Heart left ventricle (tissue), 16 donors: ENCODE measurements around the gene LYZL6. TPM values are rescaled to one million over a fixed set of nuclear protein-coding genes. Genes with fewer than 3 reads are reported as not detected.
"Not testable (repeated sequence)": the region's sequence is repeated elsewhere in the genome, so short reads cannot be mapped to it uniquely, and the experiment has no call there.

ENCODE experiments used
- ATAC-seq, 4 donors: fragments of 200-7000 bp; cut with Tn5 transposase; one replicate each; pipeline ENCODE4 v1.9.1; 2020 to 2022; ENCODE audit warnings: moderate library complexity in 4 of 4, mild to moderate bottlenecking in 3 of 4, moderate number of reproducible peaks in 1 of 4
- DNase-seq, 5 donors: peaks; one replicate each; pipeline ENCODE4 v3.0.0-alpha.2; 2020
- H3K27ac ChIP-seq, 12 donors: fragments of 200-600 bp; sonication (generic) in 4 of 12; one replicate each; pipeline versions ENCODE4 v1.5.0 to v1.8.0; 2016 to 2022; ENCODE audit warnings: mild to moderate bottlenecking in 2 of 12
- H3K27me3 ChIP-seq, 9 donors: fragments of 200-600 bp; sonication (generic) in 2 of 9; one replicate each; pipeline versions ENCODE4 v1.5.1 to v1.8.0; 2016 to 2022; ENCODE audit warnings: mild to moderate bottlenecking in 3 of 9
- H3K36me3 ChIP-seq, 9 donors: fragments of 200-600 bp; sonication (generic) in 2 of 9; one replicate each; pipeline versions ENCODE4 v1.5.0 to v1.8.0; 2018 to 2022; ENCODE audit warnings: mild to moderate bottlenecking in 2 of 9
- H3K4me1 ChIP-seq, 12 donors: fragments of 200-600 bp; sonication (generic) in 4 of 12; one replicate each; pipeline versions ENCODE4 v1.5.0 to v1.8.0; 2016 to 2022; ENCODE audit warnings: mild to moderate bottlenecking in 3 of 12
- H3K4me3 ChIP-seq, 12 donors: fragments of 200-600 bp; sonication (generic) in 4 of 12; one replicate each; pipeline versions ENCODE4 v1.5.0 to v1.8.0; 2017 to 2022; ENCODE audit warnings: mild to moderate bottlenecking in 9 of 12, moderate library complexity in 4 of 12
- H3K9me3 ChIP-seq, 12 donors: fragments of 200-600 bp; sonication (generic) in 4 of 12; one replicate each; pipeline versions ENCODE4 v1.5.0 to v1.8.0; 2016 to 2022; ENCODE audit warnings: mild to moderate bottlenecking in 1 of 12
- POLR2A ChIP-seq, 2 donors: fragments of 450-650 bp; IDR thresholded peaks; one replicate each; pipeline ENCODE4 v1.6.1; 2017; ENCODE audit warnings: antibody characterized with exemption in 2 of 2, mild to moderate bottlenecking in 2 of 2, moderate library complexity in 2 of 2
- WGBS, 4 donors: extraction: QIAGEN DNeasy Blood & Tissue Kit in 2 of 4; methylation state at CpG; one replicate each; pipeline versions ENCODE4 v1.1.5 to v1.1.7; 2013 to 2018; 5-methylcytosine and 5-hydroxymethylcytosine counted together
- intact Hi-C, 10 donors: fragments of 100-400 bp; cut with DNase I; formaldehyde crosslinking; loops; one replicate each; pipeline versions ENCODE4 v1.11.1 to v1.14.2; 2022
- polyA plus RNA-seq, 2 donors: library from polyadenylated mRNA; stranded (reverse); fragments of 200-250 nt; gene quantifications; one replicate each; pipeline ENCODE4 v1.2.3, GENCODE V29; 2013
- total RNA-seq, 9 donors: library from RNA; depleted of rRNA in 2 of 9; stranded (reverse); fragments of >200 nt in 2 of 9; fragmentation: NEBNext Ultra II Directional in 3 of 9; extraction: Animal tissue kit (Norgen Biotek cat#: 25700) in 3 of 9; gene quantifications; one replicate each; pipeline versions ENCODE4 v1.1.0 to v1.2.4, GENCODE V29; 2016 to 2023
- TF ChIP-seq, protein P1 (sequence below), 12 donors: fragments of 200-600 bp; sonication (generic) in 4 of 12; IDR thresholded peaks; one replicate each; pipeline versions ENCODE4 v1.5.0 to v1.8.0; 2018 to 2022; ENCODE audit warnings: antibody characterized with exemption in 12 of 12, mild to moderate bottlenecking in 5 of 12
- donor health status: ischemic (EF 13 %, LVEDD 7.1; RV severe dilation, severe dysfunction).
- donor health status: healthy with polysubstance abuse.
- donor health status: DM: no; HTN: yes; CAD: no.
- donor health status: DM: no; HTN: no; CAD: no.
- donor health status: ischemic (EF 25% LVEDD 6.9; RV normal size, moderate dysfunction).
- donor health status: ischemic (EF 25% LVEDD 5.7; RV mildly dilated, moderate dysfunction).
- donor health status: healthy.
- donor health status: DM: yes; HTN: yes; CAD: no.
- donor health status: ischemic (EF 35%, LVEDD 5.7; RV mildly dilated, moderate dysfunction).
- donor health status: nonischemic (EF 11% LVEDD 7.7; RV severe dilation, severe dysfunction).
- donor health status: DM: yes; HTN: yes; CAD: no.
- donor health status: PGD.
- donor health status: ischemic (EF 29% LVEDD 5.4; RV normal size, mild dysfunction).
- donor health status: nonischemic (EF 23%, LVEDD 6.1; RV moderate dilation, normal function).

LYZL6 gene
- total and polyA plus RNA-seq, 11 donors, result not detected

DNA sequence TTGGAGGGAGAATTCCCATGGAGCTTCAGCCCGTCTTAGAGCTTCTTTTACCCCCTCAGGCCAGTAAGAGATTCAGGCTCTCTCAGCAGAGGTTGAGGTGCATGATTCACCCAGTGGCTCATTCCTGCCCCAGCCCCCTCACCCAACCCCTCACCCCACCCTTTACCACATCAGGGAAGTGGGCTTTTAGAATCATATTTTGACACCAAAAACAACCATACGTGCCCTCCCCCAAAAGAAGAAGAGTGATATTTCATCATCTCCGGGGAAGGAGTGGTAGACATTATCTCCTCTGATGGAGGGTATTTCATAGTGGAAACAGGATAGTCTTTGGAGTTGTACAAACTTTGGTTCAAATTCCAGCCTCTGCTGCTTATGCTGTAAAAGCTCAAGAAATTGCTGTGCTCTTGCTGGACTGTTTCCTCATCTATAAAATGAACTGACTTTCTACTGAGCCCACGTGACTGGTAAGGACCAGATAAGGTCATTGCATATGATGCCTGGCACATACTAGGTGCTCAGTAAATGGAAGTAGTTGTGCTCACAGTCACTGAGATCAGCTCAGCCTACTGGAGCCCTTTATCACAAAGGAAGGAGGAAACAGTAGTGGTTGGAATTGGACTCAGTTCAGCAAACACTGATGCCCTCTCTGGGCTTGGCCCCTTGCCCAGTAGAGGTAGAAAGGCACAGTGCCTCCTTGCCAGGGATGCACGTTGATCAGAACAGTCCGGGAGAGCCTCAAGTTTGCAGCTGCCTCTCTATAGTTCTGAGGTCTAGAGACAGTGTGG, 45.0 kb downstream of the LYZL6 start:
- H3K4me3 ChIP-seq, result no peak overlapping the region
- H3K27ac ChIP-seq, result peak overlapping the region in 1 of 12 donors; percentile 52
- peaks cover 0 to 44% (median 0%) of the 10 kb centered on the region in 12 donors for H3K4me1 ChIP-seq
- intact Hi-C loops, result loop anchor here in 1 of 10 donors (10.0 kb wide), 1 partner anchor 56 kb away; no protein-coding TSS in a partner anchor
- no peaks in the 10 kb centered on the region for H3K36me3 ChIP-seq
- H3K27me3 ChIP-seq, result peaks cover 0 to 16% (median 0%) of the 10 kb centered on the region in 9 donors
- ATAC-seq (peak in 3 of 4 donors; percentile 53 to 79 (median 66)), DNase-seq (peak in 2 of 5 donors; percentile 53 to 66)
- 60 to 64% (median 61%) methylated on average over 6 of the region's 6 CpGs for WGBS, 4 donors
- H3K9me3 ChIP-seq, result no peaks in the 10 kb centered on the region
- TF ChIP-seq POLR2A (IDR thresholded peaks at IDR 0.05), result no peak
- TF ChIP-seq, protein P1, sequence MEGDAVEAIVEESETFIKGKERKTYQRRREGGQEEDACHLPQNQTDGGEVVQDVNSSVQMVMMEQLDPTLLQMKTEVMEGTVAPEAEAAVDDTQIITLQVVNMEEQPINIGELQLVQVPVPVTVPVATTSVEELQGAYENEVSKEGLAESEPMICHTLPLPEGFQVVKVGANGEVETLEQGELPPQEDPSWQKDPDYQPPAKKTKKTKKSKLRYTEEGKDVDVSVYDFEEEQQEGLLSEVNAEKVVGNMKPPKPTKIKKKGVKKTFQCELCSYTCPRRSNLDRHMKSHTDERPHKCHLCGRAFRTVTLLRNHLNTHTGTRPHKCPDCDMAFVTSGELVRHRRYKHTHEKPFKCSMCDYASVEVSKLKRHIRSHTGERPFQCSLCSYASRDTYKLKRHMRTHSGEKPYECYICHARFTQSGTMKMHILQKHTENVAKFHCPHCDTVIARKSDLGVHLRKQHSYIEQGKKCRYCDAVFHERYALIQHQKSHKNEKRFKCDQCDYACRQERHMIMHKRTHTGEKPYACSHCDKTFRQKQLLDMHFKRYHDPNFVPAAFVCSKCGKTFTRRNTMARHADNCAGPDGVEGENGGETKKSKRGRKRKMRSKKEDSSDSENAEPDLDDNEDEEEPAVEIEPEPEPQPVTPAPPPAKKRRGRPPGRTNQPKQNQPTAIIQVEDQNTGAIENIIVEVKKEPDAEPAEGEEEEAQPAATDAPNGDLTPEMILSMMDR (IDR thresholded peaks at IDR 0.05), result no peak

DNA sequence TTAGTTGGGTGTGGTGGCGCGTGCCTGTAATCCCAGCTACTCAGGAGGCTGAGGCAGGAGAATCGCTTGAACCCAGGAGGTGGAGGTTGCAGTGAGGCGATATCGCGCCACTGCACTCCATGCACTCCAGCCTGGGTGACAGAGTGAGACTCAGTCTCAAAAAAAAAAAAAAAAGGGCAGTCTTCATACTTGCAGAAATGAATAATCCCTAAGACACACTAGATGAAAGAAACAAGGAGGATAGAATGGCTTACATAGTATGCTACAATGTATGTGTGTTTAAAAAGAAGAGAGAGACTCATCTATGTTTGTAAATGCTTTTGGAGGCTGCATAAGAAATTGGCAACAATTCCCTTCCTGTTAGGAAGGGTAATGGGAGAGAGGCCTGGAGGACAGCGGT, 45.7 kb downstream of the LYZL6 start:
- H3K4me3 ChIP-seq, DNase-seq, ATAC-seq, H3K36me3 ChIP-seq, H3K9me3 ChIP-seq: not testable (repeated sequence)
- peaks cover 0 to 16% (median 0%) of the 10 kb centered on the region in 9 donors for H3K27me3 ChIP-seq
- intact Hi-C loops, result loop anchor here in 1 of 10 donors (10.0 kb wide), 1 partner anchor 57 kb away; no protein-coding TSS in a partner anchor
- H3K27ac ChIP-seq, result peak overlapping the region in 1 of 12 donors; percentile 23
- WGBS, 4 donors, result 91 to 95% (median 94%) methylated on average over 7 of the region's 7 CpGs
- H3K4me1 ChIP-seq, result peaks cover 0 to 49% (median 0%) of the 10 kb centered on the region in 12 donors

DNA sequence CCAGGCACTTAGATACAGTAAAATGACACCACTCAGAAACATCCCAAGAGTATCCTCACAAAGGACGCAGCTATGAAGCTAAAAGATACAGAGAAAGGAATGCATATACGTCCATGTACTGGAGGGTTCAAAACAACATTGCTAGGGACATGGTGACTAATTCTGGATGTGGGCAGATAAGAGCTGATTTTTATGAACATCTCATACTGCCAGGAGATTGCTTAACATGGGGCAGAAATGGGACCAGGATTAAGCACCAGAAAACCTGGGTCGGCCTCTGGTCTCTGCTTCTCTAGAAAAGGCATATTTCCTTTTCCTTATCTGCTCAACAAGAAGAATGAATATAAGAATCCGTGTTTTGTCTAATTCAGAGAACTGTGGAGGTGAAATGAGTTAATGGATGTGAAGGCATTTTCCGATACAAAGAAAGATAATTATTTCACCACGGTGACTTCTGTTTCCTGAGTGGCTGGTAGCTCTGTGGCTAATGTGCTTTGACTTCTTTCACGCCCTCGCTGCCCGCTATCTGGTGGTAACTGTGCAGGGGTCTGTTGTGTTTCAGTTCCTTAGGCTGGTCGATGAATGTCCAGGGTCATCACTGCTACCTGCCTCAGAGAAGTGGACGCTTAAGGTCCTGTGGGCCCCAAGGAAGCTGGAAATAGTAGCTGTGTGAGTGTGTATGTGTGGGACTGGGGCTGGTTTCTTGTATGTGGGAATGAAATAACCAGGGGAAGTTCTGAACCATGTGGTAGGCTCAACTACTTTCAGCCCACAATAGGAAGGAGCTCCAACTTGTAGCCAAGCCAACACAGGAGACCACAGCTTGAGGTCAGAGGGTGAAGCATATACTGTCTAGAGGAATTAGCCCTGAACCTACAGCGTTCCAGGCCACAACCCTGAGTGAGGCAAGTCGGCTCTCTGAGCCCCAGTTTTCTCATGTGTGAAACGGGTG, 47.6 kb downstream of the LYZL6 start:
- H3K4me3 ChIP-seq, result no peak overlapping the region
- TF ChIP-seq POLR2A (IDR thresholded peaks at IDR 0.05), result no peak
- TF ChIP-seq, protein P1 (IDR thresholded peaks at IDR 0.05), result no peak
- intact Hi-C loops, result loop anchor here in 1 of 10 donors (10.0 kb wide), 1 partner anchor 59 kb away; no protein-coding TSS in a partner anchor
- H3K36me3 ChIP-seq, result no peaks in the 10 kb centered on the region
- no peaks in the 10 kb centered on the region for H3K9me3 ChIP-seq
- no peak for DNase-seq
- no peak for ATAC-seq
- H3K4me1 ChIP-seq, result peaks cover 0 to 68% (median 0%) of the 10 kb centered on the region in 12 donors
- 75 to 79% (median 77%) methylated on average over 14 of the region's 14 CpGs for WGBS, 4 donors
- H3K27ac ChIP-seq, result peak overlapping the region in 1 of 12 donors; percentile 65
- H3K27me3 ChIP-seq, result peaks cover 0 to 16% (median 0%) of the 10 kb centered on the region in 9 donors

DNA sequence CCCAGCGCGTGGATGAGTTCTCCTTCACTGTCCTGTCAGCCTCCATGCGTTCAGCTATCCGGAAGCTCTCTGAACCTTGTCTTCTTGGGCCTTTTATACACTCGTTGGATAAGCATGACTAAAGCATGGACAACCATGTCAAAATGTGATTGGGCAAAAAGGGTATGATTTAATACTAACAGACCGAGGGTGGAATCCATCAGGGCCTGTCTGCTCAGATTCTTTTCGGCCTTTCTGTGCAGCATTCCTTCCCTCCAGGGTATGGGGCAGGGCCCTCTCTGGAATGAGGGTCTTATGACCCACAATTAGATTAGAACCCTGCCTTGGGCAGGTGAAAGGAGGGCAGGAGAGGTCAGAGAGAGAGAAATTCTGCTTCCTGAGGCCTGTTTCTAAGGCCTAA, 49.3 kb downstream of the LYZL6 start:
- H3K4me3 ChIP-seq, result no peak overlapping the region
- no peak for TF ChIP-seq POLR2A (IDR thresholded peaks at IDR 0.05)
- peaks cover 0 to 73% (median 0%) of the 10 kb centered on the region in 12 donors for H3K4me1 ChIP-seq
- intact Hi-C loops, result loop anchor here in 1 of 10 donors (10.0 kb wide), 1 partner anchor 61 kb away; no protein-coding TSS in a partner anchor
- H3K36me3 ChIP-seq, result no peaks in the 10 kb centered on the region
- H3K27ac ChIP-seq, result no peak overlapping the region
- WGBS, 4 donors, result 91 to 95% (median 93%) methylated on average over 7 of the region's 7 CpGs
- no peak for ATAC-seq
- H3K9me3 ChIP-seq, result no peaks in the 10 kb centered on the region
- peaks cover 0 to 10% (median 0%) of the 10 kb centered on the region in 9 donors for H3K27me3 ChIP-seq
- no peak for DNase-seq
